Activated naive CD8-positive, alpha-beta T cell treated with anti-CD3 and anti-CD28 coated beads for 36 hours (primary cell): ENCODE results near the gene SLAMF8. TPM values are rescaled to one million over a fixed set of nuclear protein-coding genes. Genes with fewer than 3 reads are reported as not detected.

Experiments
- DNase-seq: peaks from one replicate; pipeline ENCODE4 v3.0.0; 2021
- H3K27ac Mint-ChIP-seq: one replicate; pipeline ENCODE4 v1.8.0; 2022; ENCODE audit warnings: mild to moderate bottlenecking, moderate library complexity, mixed read lengths
- H3K27me3 Mint-ChIP-seq: one replicate; pipeline ENCODE4 v1.8.0; 2022; ENCODE audit warnings: mild to moderate bottlenecking, mixed read lengths
- H3K36me3 Mint-ChIP-seq: one replicate; pipeline ENCODE4 v1.8.0; 2021; ENCODE audit warnings: mild to moderate bottlenecking, mixed read lengths
- H3K4me1 Mint-ChIP-seq: one replicate; pipeline ENCODE4 v1.8.0; 2021; ENCODE audit warnings: mixed read lengths
- H3K4me3 Mint-ChIP-seq: one replicate; pipeline ENCODE4 v1.8.0; 2022; ENCODE audit warnings: mild to moderate bottlenecking, moderate library complexity, mixed read lengths
- H3K9me3 Mint-ChIP-seq: one replicate; pipeline ENCODE4 v1.8.0; 2022; ENCODE audit warnings: mixed read lengths
- total RNA-seq, 2 experiments: library from RNA; stranded (reverse); gene quantifications; one replicate each; pipeline ENCODE4 v1.2.3, GENCODE V29; 2021

SLAMF8 gene
- total RNA-seq, 2 experiments from 2014 or later = 1.3 to 2.1 TPM

- H3K27me3 Mint-ChIP-seq = no peaks in the 10 kb centered on the region
- H3K4me3 Mint-ChIP-seq = no peak overlapping the region
- H3K27ac Mint-ChIP-seq = no peak overlapping the region
- no peaks in the 10 kb centered on the region for H3K9me3 Mint-ChIP-seq
- DNase-seq = peak; percentile 21
- H3K36me3 Mint-ChIP-seq = no peaks in the 10 kb centered on the region
- peaks cover 14% of the 10 kb centered on the region for H3K4me1 Mint-ChIP-seq
These were observed 26.3 kb upstream of the SLAMF8 start for GRCh38 chr1:159800177-159800930.

- Mint-ChIP-seq H3K36me3 (peaks cover 2% of the 10 kb centered on the region), H3K27ac (no peak within 1 kb of the TSS), H3K4me1 (peaks cover 14% of the 10 kb centered on the region), H3K9me3 (no peaks in the 10 kb centered on the region), H3K27me3 (no peaks in the 10 kb centered on the region), H3K4me3 (no peak within 1 kb of the TSS)
- no peak for DNase-seq
These were observed 24.6 kb upstream of the SLAMF8 start, which contains the start of gene FCRL6 for GRCh38 chr1:159802111-159802510. Gene FCRL6, plus strand, starts transcription at chr1:159802360. Its CDS starts 65 bp downstream, at chr1:159802425.

- H3K9me3 Mint-ChIP-seq = no peaks in the 10 kb centered on the region
- H3K27me3 Mint-ChIP-seq = no peaks in the 10 kb centered on the region
- peaks cover 2% of the 10 kb centered on the region for H3K36me3 Mint-ChIP-seq
- H3K4me3 Mint-ChIP-seq = no peak overlapping the region
- H3K4me1 Mint-ChIP-seq = peaks cover 14% of the 10 kb centered on the region
- DNase-seq = no peak
- no peak overlapping the region for H3K27ac Mint-ChIP-seq
These were observed 22.6 kb upstream of the SLAMF8 start for GRCh38 chr1:159803956-159804689.

GRCh38 chr1:159804924-159805323 lies 21.7 kb upstream of the SLAMF8 start:
- DNase-seq = no peak
- Mint-ChIP-seq H3K27me3 (no peaks in the 10 kb centered on the region), H3K9me3 (no peaks in the 10 kb centered on the region), H3K4me1 (peaks cover 12% of the 10 kb centered on the region), H3K36me3 (peaks cover 2% of the 10 kb centered on the region), H3K4me3 (no peak overlapping the region), H3K27ac (no peak overlapping the region)

GRCh38 chr1:159815926-159816325 lies 10.7 kb upstream of the SLAMF8 start:
- no peak for DNase-seq
- no peaks in the 10 kb centered on the region for H3K9me3 Mint-ChIP-seq
- peaks cover 3% of the 10 kb centered on the region for H3K27me3 Mint-ChIP-seq
- no peak overlapping the region for H3K4me3 Mint-ChIP-seq
- peaks cover 27% of the 10 kb centered on the region for H3K4me1 Mint-ChIP-seq
- no peak overlapping the region for H3K27ac Mint-ChIP-seq
- no peaks in the 10 kb centered on the region for H3K36me3 Mint-ChIP-seq

GRCh38 chr1:159817276-159818041 lies 9.2 kb upstream of the SLAMF8 start:
- Mint-ChIP-seq H3K4me3 (no peak overlapping the region), H3K27me3 (peaks cover 3% of the 10 kb centered on the region), H3K27ac (peak overlapping the region; percentile 2), H3K4me1 (peaks cover 28% of the 10 kb centered on the region), H3K36me3 (no peaks in the 10 kb centered on the region), H3K9me3 (no peaks in the 10 kb centered on the region)
- DNase-seq = no peak

GRCh38 chr1:159821171-159821867 lies 5.4 kb upstream of the SLAMF8 start:
- peaks cover 3% of the 10 kb centered on the region for H3K36me3 Mint-ChIP-seq
- H3K4me3 Mint-ChIP-seq = no peak overlapping the region
- H3K9me3 Mint-ChIP-seq = peaks cover 2% of the 10 kb centered on the region
- no peak for DNase-seq
- peaks cover 49% of the 10 kb centered on the region for H3K4me1 Mint-ChIP-seq
- H3K27me3 Mint-ChIP-seq = peaks cover 3% of the 10 kb centered on the region
- no peak overlapping the region for H3K27ac Mint-ChIP-seq

GRCh38 chr1:159823406-159823805 lies 3.3 kb upstream of the SLAMF8 start:
- no peak overlapping the region for H3K4me3 Mint-ChIP-seq
- H3K27ac Mint-ChIP-seq = no peak overlapping the region
- DNase-seq = no peak
- H3K36me3 Mint-ChIP-seq = peaks cover 18% of the 10 kb centered on the region
- no peaks in the 10 kb centered on the region for H3K27me3 Mint-ChIP-seq
- H3K9me3 Mint-ChIP-seq = peaks cover 11% of the 10 kb centered on the region
- H3K4me1 Mint-ChIP-seq = peaks cover 57% of the 10 kb centered on the region

- H3K36me3 Mint-ChIP-seq = peaks cover 21% of the 10 kb centered on the region
- no peak overlapping the region for H3K4me3 Mint-ChIP-seq
- H3K27ac Mint-ChIP-seq = peak overlapping the region; percentile 87
- no peaks in the 10 kb centered on the region for H3K27me3 Mint-ChIP-seq
- H3K4me1 Mint-ChIP-seq = peaks cover 51% of the 10 kb centered on the region
- peaks cover 13% of the 10 kb centered on the region for H3K9me3 Mint-ChIP-seq
- DNase-seq = no peak
These were observed 1.1 kb upstream of the SLAMF8 start for GRCh38 chr1:159825564-159825963.

- Mint-ChIP-seq H3K27me3 (no peaks in the 10 kb centered on the region), H3K9me3 (peaks cover 13% of the 10 kb centered on the region), H3K27ac (peak overlapping the region; percentile 87), H3K4me1 (peaks cover 51% of the 10 kb centered on the region), H3K36me3 (peaks cover 21% of the 10 kb centered on the region), H3K4me3 (peak overlapping the region; percentile 35)
- DNase-seq = no peak
These were observed 423 bp downstream of the SLAMF8 start for GRCh38 chr1:159827102-159827490.

- no peak for DNase-seq
- Mint-ChIP-seq H3K27me3 (no peaks in the 10 kb centered on the region), H3K36me3 (peaks cover 21% of the 10 kb centered on the region), H3K4me1 (peaks cover 50% of the 10 kb centered on the region), H3K27ac (peak overlapping the region; percentile 87), H3K9me3 (peaks cover 13% of the 10 kb centered on the region), H3K4me3 (peak overlapping the region; percentile 35)
These were observed 876 bp downstream of the SLAMF8 start for GRCh38 chr1:159827549-159827948.

- H3K27me3 Mint-ChIP-seq = no peaks in the 10 kb centered on the region
- no peak overlapping the region for H3K4me3 Mint-ChIP-seq
- H3K36me3 Mint-ChIP-seq = peaks cover 21% of the 10 kb centered on the region
- peak overlapping the region; percentile 1 for H3K27ac Mint-ChIP-seq
- peaks cover 50% of the 10 kb centered on the region for H3K4me1 Mint-ChIP-seq
- DNase-seq = no peak
- peaks cover 13% of the 10 kb centered on the region for H3K9me3 Mint-ChIP-seq
These were observed 1.5 kb downstream of the SLAMF8 start for GRCh38 chr1:159828176-159828575.

GRCh38 chr1:159828581-159829272 lies 2.1 kb downstream of the SLAMF8 start:
- no peak for DNase-seq
- H3K36me3 Mint-ChIP-seq = peaks cover 23% of the 10 kb centered on the region
- H3K27ac Mint-ChIP-seq = no peak overlapping the region
- H3K4me1 Mint-ChIP-seq = peaks cover 50% of the 10 kb centered on the region
- peaks cover 13% of the 10 kb centered on the region for H3K9me3 Mint-ChIP-seq
- H3K4me3 Mint-ChIP-seq = no peak overlapping the region
- no peaks in the 10 kb centered on the region for H3K27me3 Mint-ChIP-seq

- DNase-seq = no peak
- Mint-ChIP-seq H3K27me3 (no peaks in the 10 kb centered on the region), H3K4me1 (peaks cover 47% of the 10 kb centered on the region), H3K9me3 (peaks cover 13% of the 10 kb centered on the region), H3K27ac (no peak overlapping the region), H3K36me3 (peaks cover 23% of the 10 kb centered on the region), H3K4me3 (no peak overlapping the region)
These were observed 2.6 kb downstream of the SLAMF8 start for GRCh38 chr1:159829273-159829634.
